ENCODE data around the gene CARHSP1. TPM values are rescaled to one million over a fixed set of nuclear protein-coding genes. Genes with fewer than 3 reads are reported as not detected.

CARHSP1 gene
- polyA plus RNA-seq, 2 of the 4 experiments (the other 2 are of a cell fraction), result 53.9 to 172 TPM

DNA sequence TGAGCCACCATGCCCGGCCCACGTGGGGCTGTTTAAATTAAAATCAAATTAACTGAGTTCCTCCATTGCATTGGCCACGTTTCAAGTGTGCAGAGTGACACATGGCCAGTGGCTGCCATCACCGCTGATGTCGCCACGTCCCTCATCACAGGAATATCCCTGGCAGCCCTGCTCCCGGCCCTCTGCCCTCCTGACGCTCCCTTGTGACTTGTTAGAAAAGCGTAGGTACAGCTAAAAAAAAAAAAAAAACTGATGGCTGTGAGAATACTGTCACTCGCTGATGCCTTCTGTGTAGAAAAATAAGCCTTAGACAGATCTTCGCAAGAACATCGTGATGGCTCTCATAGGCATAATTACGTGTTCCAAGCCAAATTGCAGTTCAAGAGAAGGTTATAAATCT, 21.7 kb downstream of the CARHSP1 start:
- Histone ChIP-seq H3K4me1 (peaks cover 23% of the 10 kb centered on the region), H3K4me2 (no peak overlapping the region), H3K27ac (no peak overlapping the region), H3K4me3 (no peak overlapping the region), H3K9me3 (no peaks in the 10 kb centered on the region)
- TF ChIP-seq RFX5 (IDR thresholded peaks at IDR 0.05), result no peak
- TF ChIP-seq MAZ (IDR thresholded peaks at IDR 0.05; ENCODE audit: borderline replicate concordance, low read depth, low read length), result no peak
- TF ChIP-seq RCOR1 (IDR thresholded peaks at IDR 0.05; ENCODE audit: low read depth, low read length), result no peak
- TF ChIP-seq, protein P1, sequence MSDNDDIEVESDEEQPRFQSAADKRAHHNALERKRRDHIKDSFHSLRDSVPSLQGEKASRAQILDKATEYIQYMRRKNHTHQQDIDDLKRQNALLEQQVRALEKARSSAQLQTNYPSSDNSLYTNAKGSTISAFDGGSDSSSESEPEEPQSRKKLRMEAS (IDR thresholded peaks at IDR 0.05), result no peak
- no peak for TF ChIP-seq CHD4 (IDR thresholded peaks at IDR 0.05; ENCODE audit: borderline replicate concordance)
- no peak for TF ChIP-seq KDM1A (IDR thresholded peaks at IDR 0.05; ENCODE audit: low read depth)
- no peak for TF ChIP-seq CBX2 (IDR thresholded peaks at IDR 0.05; ENCODE audit: borderline replicate concordance, low read depth)
- TF ChIP-seq NFE2L2 (conservative IDR thresholded peaks at IDR 0.05; ENCODE audit: low read length), result no peak
- no peak for TF ChIP-seq EHMT2 (IDR thresholded peaks at IDR 0.05; ENCODE audit: low read depth)
- POLR2A ChIA-PET, result no interaction called here
- no peak for FAIRE-seq
- peak in 1 of 2 experiments; percentile 2 for DNase-seq (ENCODE audit: low read depth in 1 of 2, low spot score in 1 of 2)
- ATAC-seq, result no peak
- WGBS (ENCODE audit: missing lambda C conversion rate), result 87% methylated on average over 13 of the region's 13 CpGs
- CTCF ChIA-PET, result interaction anchor here (2.8 to 3.1 kb wide), 2 partner anchors 33 to 162 kb away, joined by 9 to 10 read pairs; no protein-coding TSS in a partner anchor

DNA sequence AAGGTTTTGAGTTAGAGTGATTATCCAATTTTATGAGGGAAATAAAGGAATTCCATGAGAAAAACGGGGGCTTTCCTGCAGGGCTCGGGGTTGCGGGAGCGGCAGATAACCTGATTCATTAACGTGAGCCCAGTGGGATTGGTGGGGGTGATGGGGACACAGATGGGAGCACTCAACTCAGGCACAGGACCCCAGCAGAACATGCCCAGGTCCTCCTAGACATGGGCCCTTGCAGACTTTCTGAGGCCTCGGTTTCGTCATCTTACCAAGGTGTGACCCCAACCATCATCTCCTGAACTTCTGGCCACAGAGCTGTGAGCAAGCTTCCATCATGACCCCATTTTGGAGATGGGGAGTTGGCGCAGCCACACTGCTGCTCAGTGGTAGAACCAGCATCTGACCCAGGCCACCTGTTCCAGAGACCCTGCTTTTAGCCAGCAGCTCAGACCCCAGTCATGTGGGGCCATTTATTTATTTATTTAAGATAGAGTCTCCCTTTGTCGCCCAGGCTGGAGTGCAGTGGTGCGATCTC, 22.3 kb downstream of the CARHSP1 start:
- Histone ChIP-seq H3K4me3 (no peak overlapping the region), H3K9me3 (no peaks in the 10 kb centered on the region), H3K27ac (no peak overlapping the region), H3K4me1 (peaks cover 23% of the 10 kb centered on the region), H3K4me2 (no peak overlapping the region)
- ChIA-PET CTCF (interaction anchor here (2.8 to 3.1 kb wide), 2 partner anchors 34 to 163 kb away, joined by 9 to 10 read pairs; no protein-coding TSS in a partner anchor), POLR2A (no interaction called here)
- FAIRE-seq (no peak), DNase-seq (ENCODE audit: low read depth in 1 of 2, low spot score in 1 of 2) (no peak), ATAC-seq (no peak)
- 92% methylated on average over 10 of the region's 10 CpGs for WGBS (ENCODE audit: missing lambda C conversion rate)
- no peak for TF ChIP-seq KDM5A (IDR thresholded peaks at IDR 0.05)
- TF ChIP-seq EP300 (IDR thresholded peaks at IDR 0.05), result no peak
- no peak for TF ChIP-seq FOSL2 (IDR thresholded peaks at IDR 0.05)
- TF ChIP-seq FOSL2 (CRISPR knock-in tag; IDR thresholded peaks at IDR 0.05), result no peak

- ChIA-PET CTCF (no interaction called here), POLR2A (interaction anchor here (1.1 kb wide), 1 partner anchor 23 kb away, joined by 5 read pairs; the partner anchor contains the start of gene CARHSP1)
- ATAC-seq, result no peak
- no peak overlapping the region for H3K27ac ChIP-seq
- H3K4me2 ChIP-seq, result no peak overlapping the region
- peaks cover 23% of the 10 kb centered on the region for H3K4me1 ChIP-seq
- TF ChIP-seq ELK1 (IDR thresholded peaks at IDR 0.05; ENCODE audit: low read depth, low read length) (no peak), TFCP2L1 (CRISPR knock-in tag; IDR thresholded peaks at IDR 0.05) (no peak), HOXB13 (CRISPR knock-in tag; IDR thresholded peaks at IDR 0.05; ENCODE audit: low read depth) (no peak), KDM5A (IDR thresholded peaks at IDR 0.05) (no peak), SREBF2 (IDR thresholded peaks at IDR 0.05) (no peak), PBX3 (IDR thresholded peaks at IDR 0.05) (no peak), ZFP36 (IDR thresholded peaks at IDR 0.05; ENCODE audit: borderline replicate concordance, partially characterized antibody) (no peak), CEBPB (IDR thresholded peaks at IDR 0.05) (no peak), HDAC2 (IDR thresholded peaks at IDR 0.05) (no peak), RNF2 (IDR thresholded peaks at IDR 0.05; ENCODE audit: borderline replicate concordance, low read depth) (no peak), PHF8 (IDR thresholded peaks at IDR 0.05; ENCODE audit: borderline replicate concordance, low read depth) (no peak), TP53 (CRISPR knock-in tag; IDR thresholded peaks at IDR 0.05) (no peak), RAD21 (conservative IDR thresholded peaks at IDR 0.05 in 1 of 2, IDR thresholded peaks at IDR 0.05 in 1 of 2) (no peak), JUN (IDR thresholded peaks at IDR 0.05) (no peak), FOSB (CRISPR knock-in tag; IDR thresholded peaks at IDR 0.05) (no peak), GATA3 (IDR thresholded peaks at IDR 0.05; ENCODE audit: borderline replicate concordance) (no peak), FOSL2 (IDR thresholded peaks at IDR 0.05) (no peak), FOSL2 (CRISPR knock-in tag; IDR thresholded peaks at IDR 0.05) (no peak)
- TF ChIP-seq, protein P2, sequence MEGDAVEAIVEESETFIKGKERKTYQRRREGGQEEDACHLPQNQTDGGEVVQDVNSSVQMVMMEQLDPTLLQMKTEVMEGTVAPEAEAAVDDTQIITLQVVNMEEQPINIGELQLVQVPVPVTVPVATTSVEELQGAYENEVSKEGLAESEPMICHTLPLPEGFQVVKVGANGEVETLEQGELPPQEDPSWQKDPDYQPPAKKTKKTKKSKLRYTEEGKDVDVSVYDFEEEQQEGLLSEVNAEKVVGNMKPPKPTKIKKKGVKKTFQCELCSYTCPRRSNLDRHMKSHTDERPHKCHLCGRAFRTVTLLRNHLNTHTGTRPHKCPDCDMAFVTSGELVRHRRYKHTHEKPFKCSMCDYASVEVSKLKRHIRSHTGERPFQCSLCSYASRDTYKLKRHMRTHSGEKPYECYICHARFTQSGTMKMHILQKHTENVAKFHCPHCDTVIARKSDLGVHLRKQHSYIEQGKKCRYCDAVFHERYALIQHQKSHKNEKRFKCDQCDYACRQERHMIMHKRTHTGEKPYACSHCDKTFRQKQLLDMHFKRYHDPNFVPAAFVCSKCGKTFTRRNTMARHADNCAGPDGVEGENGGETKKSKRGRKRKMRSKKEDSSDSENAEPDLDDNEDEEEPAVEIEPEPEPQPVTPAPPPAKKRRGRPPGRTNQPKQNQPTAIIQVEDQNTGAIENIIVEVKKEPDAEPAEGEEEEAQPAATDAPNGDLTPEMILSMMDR (IDR thresholded peaks at IDR 0.05), result no peak
- TF ChIP-seq, protein P3, sequence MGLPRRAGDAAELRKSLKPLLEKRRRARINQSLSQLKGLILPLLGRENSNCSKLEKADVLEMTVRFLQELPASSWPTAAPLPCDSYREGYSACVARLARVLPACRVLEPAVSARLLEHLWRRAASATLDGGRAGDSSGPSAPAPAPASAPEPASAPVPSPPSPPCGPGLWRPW (IDR thresholded peaks at IDR 0.05), result no peak
- 91% methylated on average over 7 of the region's 7 CpGs for WGBS (ENCODE audit: missing lambda C conversion rate)
- FAIRE-seq, result no peak
- no peak for DNase-seq (ENCODE audit: low read depth in 1 of 2, low spot score in 1 of 2)
- no peak overlapping the region for H3K4me3 ChIP-seq
- no peaks in the 10 kb centered on the region for H3K9me3 ChIP-seq
Observed at GRCh38 chr16:8845699-8846298, 23.0 kb downstream of the CARHSP1 start.
